Measurements from ENCODE around the gene IGFL4. TPM values are rescaled to one million over a fixed set of nuclear protein-coding genes. Genes with fewer than 3 reads are reported as not detected.

Gene IGFL4
- total RNA-seq, 1 experiment from 2014 or later: not detected

Other genes starting within 250 kb of the IGFL4 start
- 30.4 and 48.0 TPM in 2 replicates for gene DMWD, start 248.2 kb downstream of the IGFL4 start, total RNA-seq (2014; rRNA removed; shearing (Covaris generic); ENCODE audit: low replicate concordance)
- gene RSPH6A, start 225.7 kb downstream of the IGFL4 start, total RNA-seq (2014; rRNA removed; shearing (Covaris generic); ENCODE audit: low replicate concordance): not detected in 2 replicates
- 59.4 and 70.7 TPM in 2 replicates for gene SYMPK, start 177.9 kb downstream of the IGFL4 start, total RNA-seq (2014; rRNA removed; shearing (Covaris generic); ENCODE audit: low replicate concordance)
- not detected in 2 replicates for gene FOXA3, start 176.7 kb downstream of the IGFL4 start, total RNA-seq (2014; rRNA removed; shearing (Covaris generic); ENCODE audit: low replicate concordance)
- gene IRF2BP1, start 154.9 kb downstream of the IGFL4 start, total RNA-seq (2014; rRNA removed; shearing (Covaris generic); ENCODE audit: low replicate concordance): 48.6 and 73.7 TPM in 2 replicates
- 0.20 and 0.79 TPM in 2 replicates for gene MYPOP, start 138.4 kb downstream of the IGFL4 start, total RNA-seq (2014; rRNA removed; shearing (Covaris generic); ENCODE audit: low replicate concordance)
- gene NANOS2, start 126.2 kb downstream of the IGFL4 start, total RNA-seq (2014; rRNA removed; shearing (Covaris generic); ENCODE audit: low replicate concordance): not detected in 2 replicates
- gene NOVA2, start 67.1 kb downstream of the IGFL4 start, total RNA-seq (2014; rRNA removed; shearing (Covaris generic); ENCODE audit: low replicate concordance): not detected in 2 replicates
- 10.5 and 25.5 TPM in 2 replicates for gene CCDC61, start 45.5 kb downstream of the IGFL4 start, total RNA-seq (2014; rRNA removed; shearing (Covaris generic); ENCODE audit: low replicate concordance)
- gene PGLYRP1, start 17.9 kb downstream of the IGFL4 start, total RNA-seq (2014; rRNA removed; shearing (Covaris generic); ENCODE audit: low replicate concordance): not detected in 2 replicates
- not detected in 2 replicates for gene IGFL3, start 83.7 kb upstream of the IGFL4 start, total RNA-seq (2014; rRNA removed; shearing (Covaris generic); ENCODE audit: low replicate concordance)
- not detected in 2 replicates for gene IGFL2, start 107.2 kb upstream of the IGFL4 start, total RNA-seq (2014; rRNA removed; shearing (Covaris generic); ENCODE audit: low replicate concordance)
- gene IGFL1, start 188.7 kb upstream of the IGFL4 start, total RNA-seq (2014; rRNA removed; shearing (Covaris generic); ENCODE audit: low replicate concordance): not detected in 2 replicates